PFSK-1 (cell line): ENCODE results near the gene FAM228A.

Source experiments
- FOXP2 ChIP-seq: optimal IDR thresholded peaks from 2 replicates; pipeline ENCODE3; 2011; ENCODE audit warnings: borderline replicate concordance, control low read depth, inconsistent platforms; ENCODE audit not compliant: insufficient read depth; ENCODE audit errors: extremely low read length, extremely low read depth
- POLR2AphosphoS5 ChIP-seq: IDR thresholded peaks from 2 replicates; pipeline ENCODE4 v1.6.1; 2012; ENCODE audit warnings: low read depth, mild to moderate bottlenecking, control low read depth, low read length, moderate library complexity
- SIN3A ChIP-seq: IDR thresholded peaks from 2 replicates; pipeline ENCODE4 v1.6.1; 2012; ENCODE audit warnings: mild to moderate bottlenecking, low read length, moderate library complexity, borderline replicate concordance; ENCODE audit not compliant: insufficient read depth
- TAF1 ChIP-seq: IDR thresholded peaks from 2 replicates; pipeline ENCODE4 v1.6.1; 2012; ENCODE audit warnings: low read length, control low read depth, borderline replicate concordance; ENCODE audit not compliant: insufficient read depth
- TF ChIP-seq, protein P1 (sequence below), 2 experiments: IDR thresholded peaks; 2 replicates each; pipeline versions ENCODE4 v1.6.1 to v1.8.0; 2011 to 2012; ENCODE audit warnings: low read depth in 2 of 2, low read length in 2 of 2, control low read depth in 1 of 2, inconsistent platforms in 1 of 2, mild to moderate bottlenecking in 1 of 2, moderate library complexity in 1 of 2; ENCODE audit not compliant: insufficient read depth in 1 of 2

FAM228A gene

DNA sequence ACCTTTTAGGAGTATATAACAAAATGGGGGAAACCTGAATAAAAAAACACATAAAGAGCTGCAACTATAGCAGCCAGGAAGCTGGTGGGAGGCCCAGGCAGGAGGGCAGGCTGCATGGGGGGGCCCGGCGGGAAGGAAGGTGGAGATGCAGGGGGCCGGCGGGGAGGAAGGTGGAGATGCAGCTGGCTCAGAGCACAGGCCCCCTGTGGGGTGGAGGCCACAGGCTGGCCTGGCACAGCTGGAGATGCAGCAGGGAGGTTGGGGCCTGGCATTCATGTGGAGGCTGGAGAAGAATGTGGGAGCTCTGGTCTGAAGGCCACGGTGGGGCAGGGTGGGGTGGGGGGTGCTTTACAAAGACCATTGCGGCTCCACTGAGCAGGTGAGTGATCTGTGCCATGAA, 31.4 kb downstream of the FAM228A start:
- TF ChIP-seq SIN3A (no peak), FOXP2 (no peak)
- TF ChIP-seq, protein P1, sequence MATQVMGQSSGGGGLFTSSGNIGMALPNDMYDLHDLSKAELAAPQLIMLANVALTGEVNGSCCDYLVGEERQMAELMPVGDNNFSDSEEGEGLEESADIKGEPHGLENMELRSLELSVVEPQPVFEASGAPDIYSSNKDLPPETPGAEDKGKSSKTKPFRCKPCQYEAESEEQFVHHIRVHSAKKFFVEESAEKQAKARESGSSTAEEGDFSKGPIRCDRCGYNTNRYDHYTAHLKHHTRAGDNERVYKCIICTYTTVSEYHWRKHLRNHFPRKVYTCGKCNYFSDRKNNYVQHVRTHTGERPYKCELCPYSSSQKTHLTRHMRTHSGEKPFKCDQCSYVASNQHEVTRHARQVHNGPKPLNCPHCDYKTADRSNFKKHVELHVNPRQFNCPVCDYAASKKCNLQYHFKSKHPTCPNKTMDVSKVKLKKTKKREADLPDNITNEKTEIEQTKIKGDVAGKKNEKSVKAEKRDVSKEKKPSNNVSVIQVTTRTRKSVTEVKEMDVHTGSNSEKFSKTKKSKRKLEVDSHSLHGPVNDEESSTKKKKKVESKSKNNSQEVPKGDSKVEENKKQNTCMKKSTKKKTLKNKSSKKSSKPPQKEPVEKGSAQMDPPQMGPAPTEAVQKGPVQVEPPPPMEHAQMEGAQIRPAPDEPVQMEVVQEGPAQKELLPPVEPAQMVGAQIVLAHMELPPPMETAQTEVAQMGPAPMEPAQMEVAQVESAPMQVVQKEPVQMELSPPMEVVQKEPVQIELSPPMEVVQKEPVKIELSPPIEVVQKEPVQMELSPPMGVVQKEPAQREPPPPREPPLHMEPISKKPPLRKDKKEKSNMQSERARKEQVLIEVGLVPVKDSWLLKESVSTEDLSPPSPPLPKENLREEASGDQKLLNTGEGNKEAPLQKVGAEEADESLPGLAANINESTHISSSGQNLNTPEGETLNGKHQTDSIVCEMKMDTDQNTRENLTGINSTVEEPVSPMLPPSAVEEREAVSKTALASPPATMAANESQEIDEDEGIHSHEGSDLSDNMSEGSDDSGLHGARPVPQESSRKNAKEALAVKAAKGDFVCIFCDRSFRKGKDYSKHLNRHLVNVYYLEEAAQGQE (IDR thresholded peaks at IDR 0.05; ENCODE audit: insufficient read depth in 1 of 2, low read depth in 2 of 2, low read length in 2 of 2), result no peak

DNA sequence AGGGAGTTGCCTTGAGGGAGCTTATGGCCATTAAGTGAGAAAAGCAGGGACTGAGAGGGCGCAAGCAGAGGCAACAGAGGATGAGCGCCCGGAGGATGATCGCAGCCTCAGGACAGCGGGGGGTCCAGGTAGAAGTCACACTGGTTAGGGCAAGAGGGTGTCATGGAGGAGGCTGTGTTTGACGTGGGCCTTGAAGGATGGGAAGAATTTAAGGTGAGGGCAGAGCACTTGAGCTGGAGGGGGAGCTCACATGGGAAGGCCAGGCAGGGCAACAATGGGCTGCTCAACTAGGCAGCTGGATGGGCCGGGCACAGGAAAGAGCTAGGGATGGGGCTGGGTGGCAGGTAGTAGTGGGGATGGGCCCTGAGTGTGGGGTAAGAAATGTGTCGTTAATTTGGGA, 31.9 kb downstream of the FAM228A start:
- no peak for TF ChIP-seq POLR2AphosphoS5
- TF ChIP-seq FOXP2, result no peak
- TF ChIP-seq SIN3A, result no peak
- TF ChIP-seq, protein P1 (IDR thresholded peaks at IDR 0.05; ENCODE audit: insufficient read depth in 1 of 2, low read depth in 2 of 2, low read length in 2 of 2), result no peak
- TF ChIP-seq TAF1, result no peak

DNA sequence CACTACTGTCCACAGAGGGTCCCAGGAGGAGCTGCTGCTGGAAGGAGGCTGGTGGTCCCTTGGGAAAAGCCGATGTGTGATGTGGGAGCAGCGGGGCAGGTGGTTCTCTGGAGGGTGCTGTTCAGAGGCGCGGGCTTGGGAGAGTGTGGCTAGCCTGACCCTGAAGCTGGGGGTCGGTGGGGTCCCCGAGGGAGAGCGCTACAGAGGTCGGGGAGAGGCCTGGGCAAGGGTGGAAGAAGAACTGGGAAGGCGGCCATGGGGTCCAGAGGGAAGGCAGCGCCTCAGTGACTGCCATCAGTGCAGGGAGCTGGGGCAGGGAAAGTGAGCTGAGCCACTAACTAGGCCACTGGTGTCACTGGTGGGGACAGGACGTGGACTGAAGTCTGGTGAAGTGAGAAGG, 32.5 kb downstream of the FAM228A start:
- TF ChIP-seq SIN3A, result no peak
- TF ChIP-seq POLR2AphosphoS5, result no peak
- no peak for TF ChIP-seq FOXP2
- TF ChIP-seq, protein P1 (IDR thresholded peaks at IDR 0.05; ENCODE audit: insufficient read depth in 1 of 2, low read depth in 2 of 2, low read length in 2 of 2), result no peak
- TF ChIP-seq TAF1, result no peak

DNA sequence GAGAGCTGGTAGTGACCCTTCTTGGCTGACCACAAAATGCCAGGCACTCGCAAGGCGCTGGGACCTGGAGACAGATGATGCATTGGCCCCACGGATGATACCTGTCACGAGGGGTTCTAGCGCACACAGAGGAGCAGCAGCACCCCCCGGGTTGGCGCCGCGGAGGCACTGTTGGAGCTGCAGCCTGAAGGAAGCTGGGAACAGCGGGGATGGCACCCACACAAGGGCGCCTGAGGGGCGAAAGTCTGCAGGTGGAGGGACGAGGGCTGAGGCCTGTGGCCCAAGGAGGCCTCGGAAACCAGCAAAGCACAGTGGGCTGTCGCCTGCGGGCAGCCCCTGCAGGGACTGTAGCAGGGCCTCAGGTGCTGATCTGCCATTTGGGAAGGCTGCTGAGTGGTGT, 33.6 kb downstream of the FAM228A start:
- TF ChIP-seq, protein P1 (IDR thresholded peaks at IDR 0.05; ENCODE audit: insufficient read depth in 1 of 2, low read depth in 2 of 2, low read length in 2 of 2), result no peak
- no peak for TF ChIP-seq TAF1
- TF ChIP-seq POLR2AphosphoS5, result no peak
- no peak for TF ChIP-seq FOXP2
- no peak for TF ChIP-seq SIN3A

DNA sequence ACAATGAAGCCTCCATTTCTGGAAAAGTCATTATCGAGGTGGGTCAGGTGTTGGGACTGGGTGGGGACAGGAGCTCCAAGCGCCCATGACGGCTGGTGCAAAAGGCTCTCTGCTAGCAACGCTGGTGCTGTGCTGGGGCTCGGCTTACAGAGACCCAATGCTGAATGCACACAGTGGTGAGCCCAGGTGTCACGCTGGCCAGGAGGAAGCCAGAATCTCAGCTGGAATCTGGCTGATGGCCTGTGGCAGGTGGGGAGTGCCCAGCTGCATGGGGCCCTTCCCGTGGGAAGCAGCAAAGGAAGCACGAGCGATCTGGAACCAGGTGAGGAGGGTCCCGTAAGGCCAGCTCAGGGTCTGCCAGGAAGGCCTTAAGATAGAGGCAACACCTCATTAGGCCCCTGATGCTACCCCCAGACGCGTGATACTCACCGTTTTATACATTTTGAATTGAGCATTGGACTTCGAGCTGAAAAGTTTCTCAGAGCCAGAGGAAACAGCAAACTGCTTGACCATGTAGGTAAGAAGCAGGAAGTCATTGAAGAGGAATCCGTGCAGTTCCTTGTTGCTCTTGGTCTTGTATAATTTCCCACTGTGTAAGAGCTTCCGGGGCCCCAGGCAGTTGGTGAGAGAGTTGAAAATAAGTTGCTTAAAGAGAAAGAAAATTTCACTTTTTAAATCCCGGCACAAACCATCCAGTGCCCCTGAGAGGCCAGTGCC, 34.7 kb downstream of the FAM228A start:
- TF ChIP-seq SIN3A, result no peak
